OCI-LY3 (cell line): ENCODE data around the gene SMIM22.

Source experiments
- H2AFZ ChIP-seq: fragments of 200-600, 300-600 bp; shearing (Covaris generic); 2 replicates; pipeline ENCODE4 v1.6.0; 2014; ENCODE audit warnings: antibody characterized with exemption, low read depth, low read length
- H3K27ac ChIP-seq: fragments of 200-600, 300-600 bp; sonication (generic); 2 replicates; pipeline ENCODE4 v1.5.1; 2014; ENCODE audit warnings: mild to moderate bottlenecking, low read length, moderate library complexity, mixed read lengths
- H3K27me3 ChIP-seq: fragments of 200-600, 300-600 bp; sonication (generic); 2 replicates; pipeline ENCODE4 v1.6.1; 2014; ENCODE audit warnings: low read depth, low read length, mixed read lengths
- H3K36me3 ChIP-seq: fragments of 200-600, 300-600 bp; sonication (generic); replicated peaks from 2 replicates; pipeline ENCODE3; 2014; ENCODE audit warnings: low read depth, low read length, mixed read lengths
- H3K4me1 ChIP-seq: fragments of 300-600, 200-600 bp; sonication (generic); 2 replicates; pipeline ENCODE4 v1.6.1; 2014; ENCODE audit warnings: low read length, mixed read lengths
- H3K4me2 ChIP-seq: fragments of 200-600, 300-600 bp; sonication (generic); 2 replicates; pipeline ENCODE4 v1.6.1; 2014; ENCODE audit warnings: low read length, mixed read lengths
- H3K4me3 ChIP-seq: fragments of 300-600, 200-600 bp; sonication (generic); 2 replicates; pipeline ENCODE4 v1.5.1; 2014; ENCODE audit warnings: antibody characterized with exemption, mild to moderate bottlenecking, low read length, moderate library complexity
- H3K79me2 ChIP-seq: fragments of 300-600, 200-600 bp; shearing (Covaris generic); 2 replicates; pipeline ENCODE4 v1.6.1; 2014; ENCODE audit warnings: mild to moderate bottlenecking, low read length, mixed read lengths
- H3K9ac ChIP-seq: fragments of 300-600, 200-600 bp; shearing (Covaris generic); 2 replicates; pipeline ENCODE4 v1.6.0; 2014; ENCODE audit warnings: mild to moderate bottlenecking, low read length, moderate library complexity
- H3K9me3 ChIP-seq: fragments of 200-600, 300-600 bp; shearing (Covaris generic); 2 replicates; pipeline ENCODE4 v1.6.1; 2014; ENCODE audit warnings: low read length, mixed read lengths; ENCODE audit not compliant: insufficient read depth
- H4K20me1 ChIP-seq: fragments of 200-600, 300-600 bp; sonication (generic); 2 replicates; pipeline ENCODE4 v1.6.1; 2016; ENCODE audit warnings: low read length, mixed read lengths; ENCODE audit not compliant: insufficient read depth
- CTCF ChIP-seq: fragments of 200-600, 300-600 bp; sonication (generic); IDR thresholded peaks from 2 replicates; pipeline ENCODE4 v1.5.1; 2014; ENCODE audit warnings: antibody characterized with exemption, low read length, low read depth
- EZH2phosphoT487 ChIP-seq: fragments of 200-600 bp; shearing (Covaris generic); IDR thresholded peaks from 2 replicates; pipeline ENCODE4 v1.6.1; 2018; ENCODE audit warnings: antibody characterized with exemption, mixed run types, low read depth

SMIM22 gene

GRCh38 chr16:4820652-4821051 lies 25.5 kb downstream of the SMIM22 start:
- Histone ChIP-seq H3K79me2 (no peaks in the 10 kb centered on the region), H3K9me3 (no peaks in the 10 kb centered on the region), H2AFZ (no peak overlapping the region), H3K4me2 (no peak overlapping the region), H3K9ac (no peak overlapping the region), H3K27me3 (no peaks in the 10 kb centered on the region), H3K4me3 (no peak overlapping the region), H4K20me1 (no peaks in the 10 kb centered on the region), H3K4me1 (no peaks in the 10 kb centered on the region), H3K27ac (no peak overlapping the region), H3K36me3 (peaks cover 50% of the 10 kb centered on the region)
- no peak for TF ChIP-seq CTCF
- TF ChIP-seq EZH2phosphoT487 = no peak

GRCh38 chr16:4825196-4825595 lies 30.0 kb downstream of the SMIM22 start:
- Histone ChIP-seq H3K9ac (no peak overlapping the region), H4K20me1 (no peaks in the 10 kb centered on the region), H3K36me3 (peaks cover 52% of the 10 kb centered on the region), H3K4me3 (no peak overlapping the region), H3K27me3 (no peaks in the 10 kb centered on the region), H3K4me2 (no peak overlapping the region), H3K4me1 (no peaks in the 10 kb centered on the region), H3K27ac (no peak overlapping the region), H2AFZ (no peak overlapping the region), H3K9me3 (no peaks in the 10 kb centered on the region), H3K79me2 (no peaks in the 10 kb centered on the region)
- TF ChIP-seq CTCF = no peak
- no peak for TF ChIP-seq EZH2phosphoT487

GRCh38 chr16:4826526-4826925 lies 31.4 kb downstream of the SMIM22 start:
- no peaks in the 10 kb centered on the region for H4K20me1 ChIP-seq

DNA sequence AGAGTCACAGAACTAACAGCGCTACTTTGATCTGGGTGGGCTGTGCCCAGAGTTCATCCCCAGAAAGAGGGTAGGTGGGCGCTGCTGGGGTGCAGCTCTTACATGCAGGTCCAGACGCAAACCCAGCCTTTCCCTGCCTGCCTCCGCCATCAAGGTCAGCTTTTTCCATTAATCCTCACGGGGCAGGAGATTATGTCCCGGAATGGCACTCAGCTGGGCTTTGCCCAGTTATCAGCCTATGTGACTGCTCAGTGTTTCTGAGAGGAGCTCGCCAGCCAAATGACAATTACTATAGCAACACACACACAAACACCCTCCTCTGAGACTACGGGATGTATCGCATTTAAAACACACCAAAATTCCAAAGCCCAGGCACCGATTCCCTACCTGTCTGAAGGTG lies 31.8 kb downstream of the SMIM22 start:
- Histone ChIP-seq H3K36me3 (peaks cover 52% of the 10 kb centered on the region), H4K20me1 (no peaks in the 10 kb centered on the region)

More at GRCh38 chr16:4826526-4826925, 31.4 kb downstream of the SMIM22 start:
- TF ChIP-seq CTCF (no peak), EZH2phosphoT487 (no peak)
- H3K4me2 ChIP-seq = no peak overlapping the region
- H3K27ac ChIP-seq = no peak overlapping the region
- no peaks in the 10 kb centered on the region for H3K27me3 ChIP-seq
- no peaks in the 10 kb centered on the region for H3K4me1 ChIP-seq
- H3K79me2 ChIP-seq = no peaks in the 10 kb centered on the region
- H3K9ac ChIP-seq = no peak overlapping the region
- no peak overlapping the region for H2AFZ ChIP-seq
- H3K36me3 ChIP-seq = peaks cover 53% of the 10 kb centered on the region
- H3K4me3 ChIP-seq = no peak overlapping the region
- H3K9me3 ChIP-seq = no peaks in the 10 kb centered on the region

More for the DNA sequence above, 31.8 kb downstream of the SMIM22 start:
- H2AFZ ChIP-seq = no peak overlapping the region
- H3K4me2 ChIP-seq = no peak overlapping the region
- no peaks in the 10 kb centered on the region for H3K79me2 ChIP-seq
- H3K9me3 ChIP-seq = no peaks in the 10 kb centered on the region
- H3K4me3 ChIP-seq = no peak overlapping the region
- TF ChIP-seq CTCF = no peak
- no peak for TF ChIP-seq EZH2phosphoT487
- H3K27me3 ChIP-seq = no peaks in the 10 kb centered on the region
- H3K9ac ChIP-seq = no peak overlapping the region
- H3K27ac ChIP-seq = no peak overlapping the region
- H3K4me1 ChIP-seq = no peaks in the 10 kb centered on the region
